Measurements from ENCODE around the gene FOXC1.

Gene FOXC1

DNA sequence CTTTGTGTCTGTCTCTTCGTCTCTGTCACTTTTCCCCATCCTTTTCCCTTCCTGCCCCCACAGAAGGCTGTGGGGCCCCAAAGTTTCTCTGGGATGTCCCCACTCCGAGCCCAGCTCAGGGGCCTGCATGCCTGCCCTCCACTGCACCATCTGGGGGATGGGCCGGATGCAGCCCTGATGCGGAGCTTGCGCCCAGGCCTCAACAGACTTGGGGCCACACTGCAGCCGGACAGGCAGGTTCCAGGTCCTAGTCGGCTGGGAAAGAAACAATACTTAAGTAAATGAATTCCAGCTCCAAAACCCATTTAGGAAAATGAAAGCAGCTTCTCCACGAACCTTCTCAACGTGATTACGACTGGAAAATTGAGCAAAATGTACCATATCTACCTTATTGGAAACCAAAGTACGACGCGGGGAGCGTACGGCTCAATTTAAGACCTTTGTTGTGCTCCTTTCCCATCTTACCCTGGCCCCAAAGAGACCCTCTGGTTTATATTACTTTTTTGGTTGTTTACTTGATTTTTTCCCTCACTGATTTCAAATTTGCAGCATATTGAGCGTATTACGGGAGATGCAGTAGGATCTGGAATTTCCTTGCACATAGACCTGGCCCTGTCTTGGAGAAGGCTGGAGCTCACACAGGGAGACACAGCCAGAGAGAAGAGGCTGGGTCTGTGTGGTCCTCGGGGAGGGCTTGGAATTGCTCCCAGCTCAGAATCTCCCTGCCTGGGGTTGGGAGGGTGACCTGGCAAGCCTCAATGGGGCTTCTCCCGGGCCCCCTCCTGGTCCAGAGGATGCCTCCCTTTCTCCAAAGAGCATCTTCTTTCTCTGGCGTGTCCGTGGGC is 8.0 kb downstream of the FOXC1 start:
- DNase-seq = no peak
- no peaks in the 10 kb centered on the region; the same call in 1 of the 2 replicates for H3K36me3 ChIP-seq
- no peaks in the 10 kb centered on the region for H3K27me3 ChIP-seq
- TF ChIP-seq, protein P1, sequence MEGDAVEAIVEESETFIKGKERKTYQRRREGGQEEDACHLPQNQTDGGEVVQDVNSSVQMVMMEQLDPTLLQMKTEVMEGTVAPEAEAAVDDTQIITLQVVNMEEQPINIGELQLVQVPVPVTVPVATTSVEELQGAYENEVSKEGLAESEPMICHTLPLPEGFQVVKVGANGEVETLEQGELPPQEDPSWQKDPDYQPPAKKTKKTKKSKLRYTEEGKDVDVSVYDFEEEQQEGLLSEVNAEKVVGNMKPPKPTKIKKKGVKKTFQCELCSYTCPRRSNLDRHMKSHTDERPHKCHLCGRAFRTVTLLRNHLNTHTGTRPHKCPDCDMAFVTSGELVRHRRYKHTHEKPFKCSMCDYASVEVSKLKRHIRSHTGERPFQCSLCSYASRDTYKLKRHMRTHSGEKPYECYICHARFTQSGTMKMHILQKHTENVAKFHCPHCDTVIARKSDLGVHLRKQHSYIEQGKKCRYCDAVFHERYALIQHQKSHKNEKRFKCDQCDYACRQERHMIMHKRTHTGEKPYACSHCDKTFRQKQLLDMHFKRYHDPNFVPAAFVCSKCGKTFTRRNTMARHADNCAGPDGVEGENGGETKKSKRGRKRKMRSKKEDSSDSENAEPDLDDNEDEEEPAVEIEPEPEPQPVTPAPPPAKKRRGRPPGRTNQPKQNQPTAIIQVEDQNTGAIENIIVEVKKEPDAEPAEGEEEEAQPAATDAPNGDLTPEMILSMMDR (IDR thresholded peaks at IDR 0.05; ENCODE audit: low read depth, low read length) = no peak
- H3K4me3 ChIP-seq (ENCODE audit: low read depth, low read length) = no peak overlapping the region
- H3K9me3 ChIP-seq = no peaks in the 10 kb centered on the region
- no peaks in the 10 kb centered on the region for H3K4me1 ChIP-seq

DNA sequence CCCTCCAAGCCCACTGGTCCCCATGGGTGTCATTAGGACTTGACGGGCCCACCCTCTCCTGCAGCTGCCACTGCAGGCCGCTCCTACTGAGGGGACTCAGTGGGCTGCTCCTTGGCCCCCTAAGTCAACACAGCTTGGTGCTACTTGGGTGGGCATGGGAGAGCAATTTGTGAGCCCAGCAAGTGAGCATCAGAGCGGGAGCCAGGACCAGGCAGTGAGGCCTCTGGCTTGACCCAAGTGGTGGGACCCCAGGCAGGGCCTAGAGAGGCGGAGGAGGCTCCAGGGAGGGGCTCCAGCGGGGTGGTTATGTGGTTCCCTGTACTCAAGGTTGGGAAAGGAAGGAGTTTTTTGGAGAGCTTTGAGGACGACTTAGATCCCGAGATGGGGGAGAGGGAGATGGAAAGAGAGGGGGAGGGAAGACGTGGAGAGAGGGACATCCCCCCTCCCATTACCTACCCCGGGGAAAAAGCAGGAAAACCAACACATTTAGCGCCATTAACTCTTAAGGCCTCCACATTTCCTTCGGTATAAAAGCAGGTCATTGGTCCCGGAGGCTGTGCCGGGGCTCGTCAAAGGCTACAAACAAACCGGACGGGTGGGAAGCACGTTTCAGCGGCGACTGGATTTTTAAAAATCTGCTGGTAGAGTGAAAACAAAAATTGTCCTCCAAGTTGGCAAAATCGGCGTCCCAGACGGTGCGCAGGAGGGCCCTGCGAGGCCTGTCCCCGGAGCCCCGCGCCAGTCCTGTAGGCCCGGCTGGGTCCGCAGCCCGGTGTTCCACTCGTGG is 8.8 kb downstream of the FOXC1 start:
- TF ChIP-seq, protein P1 (IDR thresholded peaks at IDR 0.05; ENCODE audit: low read depth, low read length) = no peak
- H3K4me3 ChIP-seq (ENCODE audit: low read depth, low read length) = no peak overlapping the region
- no peaks in the 10 kb centered on the region for H3K9me3 ChIP-seq
- DNase-seq = no peak
- H3K4me1 ChIP-seq = no peaks in the 10 kb centered on the region
- H3K36me3 ChIP-seq = no peaks in the 10 kb centered on the region; the same call in 1 of the 2 replicates
- H3K27me3 ChIP-seq = no peaks in the 10 kb centered on the region

DNA sequence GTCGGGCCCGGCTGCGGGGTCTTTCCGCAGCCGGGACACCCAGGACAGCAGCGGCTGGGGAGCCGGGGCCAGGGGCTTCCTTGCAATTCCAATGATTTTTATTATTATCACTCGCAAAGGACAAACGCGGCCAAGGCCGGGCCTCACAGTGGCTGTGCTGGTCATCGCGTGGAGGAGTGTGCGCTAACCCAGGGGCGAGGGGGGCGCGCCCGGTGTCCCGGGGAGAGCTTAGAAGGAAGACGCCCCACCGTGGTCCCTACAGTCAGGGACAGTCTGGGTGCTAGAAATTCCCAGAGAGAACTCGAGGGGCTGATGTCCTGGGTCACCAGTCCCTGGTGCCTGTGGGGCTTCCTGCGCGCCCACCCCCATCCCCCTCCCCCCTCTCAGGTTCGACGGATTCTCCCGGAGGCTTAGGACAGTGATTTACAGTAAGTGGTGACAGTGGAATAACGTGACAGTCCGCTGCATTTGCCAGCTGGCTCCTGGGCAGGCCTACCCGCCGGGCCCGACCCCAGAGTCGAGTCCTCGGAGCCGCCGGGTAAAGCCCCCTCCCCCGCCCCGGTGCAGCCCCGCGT is 9.5 kb downstream of the FOXC1 start:
- TF ChIP-seq, protein P1 (IDR thresholded peaks at IDR 0.05; ENCODE audit: low read depth, low read length) = no peak
- Histone ChIP-seq H3K27me3 (peaks cover 2% of the 10 kb centered on the region; the same call in 1 of the 2 replicates), H3K9me3 (no peaks in the 10 kb centered on the region), H3K36me3 (no peaks in the 10 kb centered on the region; the same call in 1 of the 2 replicates), H3K4me3 (ENCODE audit: low read depth, low read length) (no peak overlapping the region), H3K4me1 (no peaks in the 10 kb centered on the region)
- DNase-seq = no peak

DNA sequence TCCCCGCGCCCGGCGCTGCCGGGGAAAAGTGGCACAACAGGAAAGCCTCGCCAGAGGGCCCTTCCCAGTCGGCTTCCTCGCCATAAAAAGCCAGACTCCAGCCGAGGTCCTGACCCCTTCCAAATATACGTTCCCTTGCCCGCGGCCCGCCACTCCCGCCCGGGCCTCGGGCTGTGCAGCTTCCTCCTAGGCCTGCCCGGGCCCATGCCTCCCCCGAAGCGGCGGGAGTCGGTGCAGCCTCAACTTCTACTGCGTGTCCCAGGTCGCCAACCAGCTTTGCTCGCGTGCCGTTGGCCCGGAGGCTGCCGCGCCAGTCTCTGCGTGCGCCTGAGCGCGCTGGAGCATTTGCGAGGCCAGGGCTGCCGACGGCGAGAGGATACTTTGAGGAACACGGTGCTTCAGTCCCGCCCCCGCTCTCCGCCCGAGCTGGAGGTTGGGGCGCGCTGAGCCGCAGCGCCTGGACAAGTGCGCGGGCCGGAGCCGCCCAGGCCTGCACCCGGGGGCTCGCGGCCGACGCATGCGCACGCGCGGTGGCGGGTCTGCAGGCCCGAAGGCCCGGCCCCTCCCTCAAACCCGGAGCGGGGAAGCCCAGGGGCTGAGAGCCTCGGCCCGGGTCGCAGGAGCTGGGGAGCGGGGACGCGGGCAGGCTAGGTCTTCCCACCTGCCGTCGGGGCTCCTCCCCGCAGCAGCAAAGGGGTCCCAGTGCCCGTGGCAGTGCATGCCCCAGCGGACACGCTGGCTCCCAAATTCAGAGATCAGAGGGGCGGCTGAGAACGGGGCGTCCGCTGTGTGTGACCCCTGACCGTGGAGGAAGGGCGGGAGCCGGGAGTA is 10.2 kb downstream of the FOXC1 start:
- no peak for DNase-seq
- Histone ChIP-seq H3K36me3 (no peaks in the 10 kb centered on the region; the same call in 1 of the 2 replicates), H3K27me3 (peaks cover 3% of the 10 kb centered on the region), H3K9me3 (no peaks in the 10 kb centered on the region), H3K4me3 (ENCODE audit: low read depth, low read length) (no peak overlapping the region), H3K4me1 (no peaks in the 10 kb centered on the region)
- TF ChIP-seq, protein P1 (IDR thresholded peaks at IDR 0.05; ENCODE audit: low read depth, low read length) = no peak

DNA sequence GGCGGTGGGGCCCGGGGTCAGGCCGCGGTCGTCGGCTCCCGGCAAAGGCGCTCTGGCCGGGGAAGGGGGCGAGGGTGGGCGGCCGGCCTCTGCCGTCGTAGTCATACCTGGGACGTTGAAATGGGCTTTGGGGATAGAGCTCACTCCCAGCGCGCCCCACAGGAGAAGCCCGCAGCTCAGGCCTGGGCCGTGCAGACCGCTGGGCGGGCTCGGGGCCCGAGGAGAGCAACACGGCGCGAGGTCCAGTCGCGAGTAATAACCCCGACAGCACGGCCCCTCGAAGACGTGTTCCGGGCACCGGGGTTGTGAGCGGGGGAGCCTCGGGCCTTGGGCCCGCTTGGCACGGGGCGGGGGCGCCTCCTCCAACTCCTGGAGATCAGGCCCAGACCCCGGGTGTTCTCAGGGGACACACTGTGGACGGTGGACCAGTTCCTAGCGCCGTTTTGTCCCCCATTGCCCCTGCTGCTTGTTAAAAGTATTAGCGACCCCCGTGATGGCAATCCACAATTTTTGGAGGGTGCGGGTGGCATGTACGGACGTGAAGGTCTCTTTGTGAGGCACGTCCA is 10.9 kb downstream of the FOXC1 start:
- Histone ChIP-seq H3K36me3 (no peaks in the 10 kb centered on the region; the same call in 1 of the 2 replicates), H3K9me3 (no peaks in the 10 kb centered on the region), H3K4me1 (no peaks in the 10 kb centered on the region), H3K4me3 (ENCODE audit: low read depth, low read length) (no peak overlapping the region), H3K27me3 (peaks cover 10% of the 10 kb centered on the region)
- TF ChIP-seq, protein P1 (IDR thresholded peaks at IDR 0.05; ENCODE audit: low read depth, low read length) = no peak
- no peak for DNase-seq
